ENCODE data around the gene MYO9B. TPM values are rescaled to one million over a fixed set of nuclear protein-coding genes. Genes with fewer than 3 reads are reported as not detected.
A peak's percentile ranks its signal among the peaks of the same experiment; 100 is the strongest.

The MYO9B gene
- total and polyA plus RNA-seq, 2 of the 13 experiments (the other 11 are each of a cell fraction or from before 2014, with no cell fraction given) = 18.0 to 18.3 TPM

GRCh38 chr19:17242431-17243208 lies 167.0 kb downstream of the MYO9B start (continued):
- no peak; the same call in 1 of the 2 replicates for TF ChIP-seq MEF2D (CRISPR knock-in tag; IDR thresholded peaks at IDR 0.05)
- no peak for TF ChIP-seq BCLAF1 (IDR thresholded peaks at IDR 0.05)
- TF ChIP-seq ZBTB3 (CRISPR knock-in tag; IDR thresholded peaks at IDR 0.05; ENCODE audit: borderline replicate concordance, low read depth) = no peak
- TF ChIP-seq JUN (CRISPR knock-in tag; IDR thresholded peaks at IDR 0.05) = no peak
- TF ChIP-seq ARID2 (CRISPR knock-in tag; IDR thresholded peaks at IDR 0.05; ENCODE audit: borderline replicate concordance) = no peak
- no peak for TF ChIP-seq NKX3-1 (CRISPR knock-in tag; IDR thresholded peaks at IDR 0.05)
- TF ChIP-seq DMAP1 (CRISPR knock-in tag; IDR thresholded peaks at IDR 0.05) = no peak; the same call in 1 of the 2 replicates
- TF ChIP-seq HDAC2 (CRISPR knock-in tag; IDR thresholded peaks at IDR 0.05) = no peak
- TF ChIP-seq MAFF (IDR thresholded peaks at IDR 0.05; ENCODE audit: low read depth, low read length) = no peak
- TF ChIP-seq NR2F6 (IDR thresholded peaks at IDR 0.05) = peak; percentile 55; the same call in 1 of the 2 replicates
- 0 out of 2 replicates have a peak, but pooled peaks have one; percentile 16 for TF ChIP-seq NR2F6 (CRISPR knock-in tag; IDR thresholded peaks at IDR 0.05)
- 0 out of 2 replicates have a peak, but pooled peaks have one; percentile 17 for TF ChIP-seq PPARG (CRISPR knock-in tag; conservative IDR thresholded peaks at IDR 0.05)
- no peak for TF ChIP-seq PCBP1 (IDR thresholded peaks at IDR 0.05; ENCODE audit: borderline replicate concordance, low read depth, low read length)
- no peak for TF ChIP-seq ZNF431 (CRISPR knock-in tag; IDR thresholded peaks at IDR 0.05; ENCODE audit: borderline replicate concordance, low read depth)
- no peak for TF ChIP-seq ZNF230 (CRISPR knock-in tag; IDR thresholded peaks at IDR 0.05)
- 0 out of 2 replicates have a peak, but pooled peaks have one; percentile 20 for TF ChIP-seq MTA1 (CRISPR knock-in tag; IDR thresholded peaks at IDR 0.05; ENCODE audit: borderline replicate concordance)
- no peak for TF ChIP-seq U2AF2 (IDR thresholded peaks at IDR 0.05; ENCODE audit: low read depth, low read length)
- TF ChIP-seq ZFP91 (CRISPR knock-in tag; IDR thresholded peaks at IDR 0.05; ENCODE audit: borderline replicate concordance) = 0 out of 2 replicates have a peak, but pooled peaks have one; percentile 18
- TF ChIP-seq ZNF687 (CRISPR knock-in tag; IDR thresholded peaks at IDR 0.05) = peak; percentile 53
- TF ChIP-seq ZNF557 (CRISPR knock-in tag; IDR thresholded peaks at IDR 0.05) = no peak
- TF ChIP-seq NFKBIZ (CRISPR knock-in tag; IDR thresholded peaks at IDR 0.05) = no peak
- no peak for TF ChIP-seq ZNF251 (CRISPR knock-in tag; IDR thresholded peaks at IDR 0.05)
- peak; percentile 87 for TF ChIP-seq ZMYM3 (CRISPR knock-in tag; IDR thresholded peaks at IDR 0.05)
